HepG2 (cell line): Measurements from ENCODE around the gene FOXA3. TPM values are rescaled to one million over a fixed set of nuclear protein-coding genes. Genes with fewer than 3 reads are reported as not detected.

ENCODE experiments used
- ARHGAP35 ChIP-seq: sonication (generic); formaldehyde crosslinking; IDR thresholded peaks from 2 replicates; pipeline ENCODE4 v1.9.0; 2022; ENCODE audit warnings: mild to moderate bottlenecking, inconsistent platforms, moderate library complexity, missing genetic modification reagents, borderline replicate concordance
- BCL6 ChIP-seq: IDR thresholded peaks from 2 replicates; pipeline ENCODE4 v1.6.1; 2016; ENCODE audit warnings: missing genetic modification reagents, missing compliant biosample characterization
- BRCA1 ChIP-seq: sonication (generic); formaldehyde crosslinking; IDR thresholded peaks from 2 replicates; pipeline ENCODE4 v1.4.0; 2020; ENCODE audit warnings: missing genetic modification reagents
- CBX1 ChIP-seq: IDR thresholded peaks from one replicate; pipeline ENCODE4 v1.6.1; 2016; ENCODE audit warnings: antibody characterized with exemption, low read depth
- CBX2 ChIP-seq, 2 experiments: fragments of 200-600 bp in 1 of 2; sonication (generic); formaldehyde crosslinking in 1 of 2; IDR thresholded peaks; 2 replicates each; pipeline versions ENCODE4 v1.7.0 to v1.8.1; 2018 to 2022; ENCODE audit warnings: low read depth in 2 of 2, low read length in 1 of 2, mild to moderate bottlenecking in 1 of 2, missing genetic modification reagents in 1 of 2
- ETV5 ChIP-seq: IDR thresholded peaks from 2 replicates; pipeline ENCODE4 v1.6.1; 2018; ENCODE audit warnings: missing biosample characterization, missing genetic modification reagents, inconsistent platforms, borderline replicate concordance
- FOXM1 ChIP-seq: sonication (generic); formaldehyde crosslinking; IDR thresholded peaks from 2 replicates; pipeline ENCODE4 v1.5.0; 2020; ENCODE audit warnings: missing genetic modification reagents
- MEIS1 ChIP-seq: sonication (generic); formaldehyde crosslinking; IDR thresholded peaks from 2 replicates; pipeline ENCODE4 v1.9.0; 2021; ENCODE audit warnings: mild to moderate bottlenecking, missing genetic modification reagents, moderate library complexity, borderline replicate concordance
- NCOR1 ChIP-seq: fragments of 200-600 bp; sonication (generic); IDR thresholded peaks from 2 replicates; pipeline ENCODE4 v1.7.0; 2017; ENCODE audit warnings: antibody characterized with exemption, low read length, borderline replicate concordance
- NFATC3 ChIP-seq: sonication (generic); formaldehyde crosslinking; IDR thresholded peaks from 2 replicates; pipeline ENCODE4 v1.5.1; 2020; ENCODE audit warnings: mild to moderate bottlenecking, missing genetic modification reagents
- NKX3-1 ChIP-seq: sonication (generic); formaldehyde crosslinking; IDR thresholded peaks from 2 replicates; pipeline ENCODE4 v1.5.0; 2020; ENCODE audit warnings: missing genetic modification reagents
- PHF20 ChIP-seq: sonication (generic); formaldehyde crosslinking; IDR thresholded peaks from 2 replicates; pipeline ENCODE4 v1.5.0; 2020; ENCODE audit warnings: mild to moderate bottlenecking, missing genetic modification reagents
- REPIN1 ChIP-seq: sonication (generic); formaldehyde crosslinking; IDR thresholded peaks from 2 replicates; pipeline ENCODE4 v1.8.0; 2022; ENCODE audit warnings: missing genetic modification reagents, low read depth, mild to moderate bottlenecking, borderline replicate concordance
- SP5 ChIP-seq: IDR thresholded peaks from 2 replicates; pipeline ENCODE4 v1.6.1; 2016; ENCODE audit warnings: low read depth, borderline replicate concordance
- TGIF2 ChIP-seq: IDR thresholded peaks from 2 replicates; pipeline ENCODE4 v1.6.1; 2016; ENCODE audit warnings: control low read depth, missing compliant biosample characterization
- THAP11 ChIP-seq: IDR thresholded peaks from 2 replicates; pipeline ENCODE4 v1.6.1; 2016; ENCODE audit warnings: missing biosample characterization, missing genetic modification reagents
- TOPORS ChIP-seq: sonication (generic); formaldehyde crosslinking; IDR thresholded peaks from 2 replicates; pipeline ENCODE4 v1.8.0; 2023; ENCODE audit warnings: mild to moderate bottlenecking, missing genetic modification reagents
- ZNF776 ChIP-seq: sonication (generic); formaldehyde crosslinking; IDR thresholded peaks from 2 replicates; pipeline ENCODE4 v1.4.0; 2020; ENCODE audit warnings: mild to moderate bottlenecking, missing genetic modification reagents
- polyA plus RNA-seq, 8 experiments: library from polyadenylated mRNA; depleted of rRNA in 3 of 8; stranded (reverse) in 7 of 8; unstranded in 1 of 8; fragments of >200 nt; fragmentation: Illumina TruSeq in 4 of 8; extraction: Trizol in 4 of 8; gene quantifications; 2 replicates each; pipeline versions ENCODE4 v1.2.1 to v1.2.3, GENCODE V29; 2011 to 2016; ENCODE audit warnings: low read depth in 4 of 8, missing spikeins in 1 of 8, mixed read lengths in 1 of 8; ENCODE audit not compliant: insufficient read depth in 1 of 8
- total RNA-seq, 5 experiments: library from RNA; depleted of rRNA; stranded (reverse); fragments of >200 nt; fragmentation: Illumina TruSeq; extraction: Trizol; gene quantifications; 2 replicates each; pipeline ENCODE4 v1.2.3, GENCODE V29; 2016; ENCODE audit warnings: low read depth in 1 of 5
- TF ChIP-seq, protein P1 (sequence below): IDR thresholded peaks from 2 replicates; pipeline ENCODE4 v1.6.1; 2016
- TF ChIP-seq, protein P2 (sequence below): sonication (generic); formaldehyde crosslinking; IDR thresholded peaks from 2 replicates; pipeline ENCODE4 v1.8.0; 2022; ENCODE audit warnings: missing genetic modification reagents, mild to moderate bottlenecking, moderate library complexity, borderline replicate concordance
- TF ChIP-seq, protein P3 (sequence below): sonication (generic); formaldehyde crosslinking; IDR thresholded peaks from 2 replicates; pipeline ENCODE4 v1.4.0; 2020; ENCODE audit warnings: mild to moderate bottlenecking, missing genetic modification reagents
- TF ChIP-seq, protein P4 (sequence below), 2 experiments: sonication (generic) in 1 of 2; formaldehyde crosslinking in 1 of 2; IDR thresholded peaks; 2 replicates each; pipeline versions ENCODE4 v1.4.0 to v1.6.1; 2016 to 2020; ENCODE audit warnings: borderline replicate concordance in 1 of 2, low read depth in 1 of 2, mild to moderate bottlenecking in 1 of 2, missing genetic modification reagents in 1 of 2

The FOXA3 gene
- total and polyA plus RNA-seq, 2 of the 13 experiments (the other 11 are each of a cell fraction or from before 2014, with no cell fraction given): 29.8 to 47.6 TPM

DNA sequence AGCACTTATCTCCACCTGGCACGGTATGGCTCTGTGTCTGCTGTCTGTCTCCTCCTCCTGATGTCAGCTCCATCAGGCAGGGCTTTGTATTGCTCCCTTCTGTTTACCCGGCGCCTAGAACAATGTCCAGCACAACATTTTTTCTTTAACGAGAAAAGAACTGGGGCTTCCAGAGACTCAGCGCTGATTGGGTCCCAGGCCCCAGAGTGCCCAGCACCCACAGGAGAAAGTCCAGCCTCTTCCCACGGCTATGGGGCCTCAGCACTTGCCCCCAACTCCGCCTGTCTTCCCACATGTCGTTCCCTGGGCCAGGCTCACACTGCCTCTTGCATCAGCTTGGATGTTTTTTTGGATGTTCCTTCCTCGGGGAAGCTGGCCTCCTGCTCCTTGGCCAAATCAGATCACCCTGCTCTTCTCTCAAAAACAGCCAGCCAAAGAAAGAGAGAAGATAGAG, 31.4 kb downstream of the FOXA3 start (continued):
- TF ChIP-seq, protein P1, sequence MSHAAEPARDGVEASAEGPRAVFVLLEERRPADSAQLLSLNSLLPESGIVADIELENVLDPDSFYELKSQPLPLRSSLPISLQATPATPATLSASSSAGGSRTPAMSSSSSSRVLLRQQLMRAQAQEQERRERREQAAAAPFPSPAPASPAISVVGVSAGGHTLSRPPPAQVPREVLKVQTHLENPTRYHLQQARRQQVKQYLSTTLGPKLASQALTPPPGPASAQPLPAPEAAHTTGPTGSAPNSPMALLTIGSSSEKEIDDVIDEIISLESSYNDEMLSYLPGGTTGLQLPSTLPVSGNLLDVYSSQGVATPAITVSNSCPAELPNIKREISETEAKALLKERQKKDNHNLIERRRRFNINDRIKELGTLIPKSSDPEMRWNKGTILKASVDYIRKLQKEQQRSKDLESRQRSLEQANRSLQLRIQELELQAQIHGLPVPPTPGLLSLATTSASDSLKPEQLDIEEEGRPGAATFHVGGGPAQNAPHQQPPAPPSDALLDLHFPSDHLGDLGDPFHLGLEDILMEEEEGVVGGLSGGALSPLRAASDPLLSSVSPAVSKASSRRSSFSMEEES (CRISPR knock-in tag): no peak
- TF ChIP-seq REPIN1 (CRISPR knock-in tag) (peak; percentile 25; the same call in 1 of the 2 replicates), MEIS1 (CRISPR knock-in tag) (no peak), TOPORS (CRISPR knock-in tag) (no peak), SP5 (no peak; the same call in 1 of the 2 replicates), ARHGAP35 (CRISPR knock-in tag) (no peak), FOXM1 (CRISPR knock-in tag) (no peak), PHF20 (CRISPR knock-in tag) (no peak), CBX2 (IDR thresholded peaks at IDR 0.05; ENCODE audit: low read depth, low read length) (no peak), CBX2 (CRISPR knock-in tag; IDR thresholded peaks at IDR 0.05; ENCODE audit: low read depth) (no peak), ETV5 (CRISPR knock-in tag) (no peak), NCOR1 (peak; percentile 24; the same call in 1 of the 2 replicates), ZNF776 (CRISPR knock-in tag) (no peak), BRCA1 (CRISPR knock-in tag) (no peak), CBX1 (no peak), BCL6 (CRISPR knock-in tag) (0 out of 2 replicates have a peak, but pooled peaks have one; percentile 36), NKX3-1 (CRISPR knock-in tag) (no peak), TGIF2 (CRISPR knock-in tag) (0 out of 2 replicates have a peak, but pooled peaks have one; percentile 14), NFATC3 (CRISPR knock-in tag) (no peak), THAP11 (CRISPR knock-in tag) (peak; percentile 78)
- TF ChIP-seq, protein P2, sequence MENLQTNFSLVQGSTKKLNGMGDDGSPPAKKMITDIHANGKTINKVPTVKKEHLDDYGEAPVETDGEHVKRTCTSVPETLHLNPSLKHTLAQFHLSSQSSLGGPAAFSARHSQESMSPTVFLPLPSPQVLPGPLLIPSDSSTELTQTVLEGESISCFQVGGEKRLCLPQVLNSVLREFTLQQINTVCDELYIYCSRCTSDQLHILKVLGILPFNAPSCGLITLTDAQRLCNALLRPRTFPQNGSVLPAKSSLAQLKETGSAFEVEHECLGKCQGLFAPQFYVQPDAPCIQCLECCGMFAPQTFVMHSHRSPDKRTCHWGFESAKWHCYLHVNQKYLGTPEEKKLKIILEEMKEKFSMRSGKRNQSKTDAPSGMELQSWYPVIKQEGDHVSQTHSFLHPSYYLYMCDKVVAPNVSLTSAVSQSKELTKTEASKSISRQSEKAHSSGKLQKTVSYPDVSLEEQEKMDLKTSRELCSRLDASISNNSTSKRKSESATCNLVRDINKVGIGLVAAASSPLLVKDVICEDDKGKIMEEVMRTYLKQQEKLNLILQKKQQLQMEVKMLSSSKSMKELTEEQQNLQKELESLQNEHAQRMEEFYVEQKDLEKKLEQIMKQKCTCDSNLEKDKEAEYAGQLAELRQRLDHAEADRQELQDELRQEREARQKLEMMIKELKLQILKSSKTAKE: no peak
- TF ChIP-seq, protein P3, sequence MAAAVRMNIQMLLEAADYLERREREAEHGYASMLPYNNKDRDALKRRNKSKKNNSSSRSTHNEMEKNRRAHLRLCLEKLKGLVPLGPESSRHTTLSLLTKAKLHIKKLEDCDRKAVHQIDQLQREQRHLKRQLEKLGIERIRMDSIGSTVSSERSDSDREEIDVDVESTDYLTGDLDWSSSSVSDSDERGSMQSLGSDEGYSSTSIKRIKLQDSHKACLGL (CRISPR knock-in tag): 0 out of 2 replicates have a peak, but pooled peaks have one; percentile 1
- TF ChIP-seq, protein P4, sequence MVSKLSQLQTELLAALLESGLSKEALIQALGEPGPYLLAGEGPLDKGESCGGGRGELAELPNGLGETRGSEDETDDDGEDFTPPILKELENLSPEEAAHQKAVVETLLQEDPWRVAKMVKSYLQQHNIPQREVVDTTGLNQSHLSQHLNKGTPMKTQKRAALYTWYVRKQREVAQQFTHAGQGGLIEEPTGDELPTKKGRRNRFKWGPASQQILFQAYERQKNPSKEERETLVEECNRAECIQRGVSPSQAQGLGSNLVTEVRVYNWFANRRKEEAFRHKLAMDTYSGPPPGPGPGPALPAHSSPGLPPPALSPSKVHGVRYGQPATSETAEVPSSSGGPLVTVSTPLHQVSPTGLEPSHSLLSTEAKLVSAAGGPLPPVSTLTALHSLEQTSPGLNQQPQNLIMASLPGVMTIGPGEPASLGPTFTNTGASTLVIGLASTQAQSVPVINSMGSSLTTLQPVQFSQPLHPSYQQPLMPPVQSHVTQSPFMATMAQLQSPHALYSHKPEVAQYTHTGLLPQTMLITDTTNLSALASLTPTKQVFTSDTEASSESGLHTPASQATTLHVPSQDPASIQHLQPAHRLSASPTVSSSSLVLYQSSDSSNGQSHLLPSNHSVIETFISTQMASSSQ (IDR thresholded peaks at IDR 0.05; ENCODE audit: low read depth): no peak
- TF ChIP-seq, protein P4 (CRISPR knock-in tag; IDR thresholded peaks at IDR 0.05; ENCODE audit: borderline replicate concordance): no peak
